H9 (cell line): ENCODE data around the gene SUPT20HL1. TPM values are rescaled to one million over a fixed set of nuclear protein-coding genes. Genes with fewer than 3 reads are reported as not detected.

Experiments used
- DNase-seq: peaks from one replicate; pipeline ENCODE4 v3.0.0-alpha.2; 2017
- H2AFZ ChIP-seq: one replicate; pipeline ENCODE4 v1.6.1; 2013; ENCODE audit warnings: mild to moderate bottlenecking, low read length, control low read depth, moderate library complexity
- H2AK5ac ChIP-seq: 2 replicates; pipeline ENCODE4 v1.6.1; 2013; ENCODE audit warnings: low read length, control low read depth, mixed read lengths; ENCODE audit not compliant: insufficient read length
- H2BK120ac ChIP-seq: one replicate; pipeline ENCODE4 v1.6.1; 2013; ENCODE audit warnings: low read depth, mild to moderate bottlenecking, low read length, control low read depth, inconsistent platforms; ENCODE audit not compliant: poor library complexity, severe bottlenecking
- H2BK12ac ChIP-seq: 2 replicates; pipeline ENCODE4 v1.6.1; 2013; ENCODE audit warnings: low read length, control low read depth, mixed read lengths, low read depth; ENCODE audit not compliant: insufficient read length
- H2BK15ac ChIP-seq: 2 replicates; pipeline ENCODE4 v1.6.1; 2013; ENCODE audit warnings: low read depth, low read length, control low read depth
- H2BK20ac ChIP-seq: one replicate; pipeline ENCODE4 v1.6.1; 2013; ENCODE audit warnings: low read depth, mild to moderate bottlenecking, low read length, control low read depth, inconsistent platforms; ENCODE audit not compliant: poor library complexity, severe bottlenecking
- H2BK5ac ChIP-seq: 2 replicates; pipeline ENCODE4 v1.6.1; 2013; ENCODE audit warnings: low read length, control low read depth, mixed read lengths; ENCODE audit not compliant: insufficient read length
- H3K14ac ChIP-seq: 2 replicates; pipeline ENCODE4 v1.6.1; 2013; ENCODE audit warnings: low read length, control low read depth; ENCODE audit not compliant: insufficient read depth
- H3K18ac ChIP-seq: 2 replicates; pipeline ENCODE4 v1.6.1; 2013; ENCODE audit warnings: low read depth, mild to moderate bottlenecking, mixed read lengths, low read length, control low read depth; ENCODE audit not compliant: insufficient read length
- H3K23ac ChIP-seq: 2 replicates; pipeline ENCODE4 v1.6.1; 2013; ENCODE audit warnings: low read length, control low read depth, mixed read lengths, low read depth; ENCODE audit not compliant: insufficient read length
- H3K23me2 ChIP-seq: 2 replicates; pipeline ENCODE4 v1.6.1; 2013; ENCODE audit warnings: low read depth, mild to moderate bottlenecking, mixed read lengths, low read length, control low read depth; ENCODE audit not compliant: insufficient read length, poor library complexity, severe bottlenecking
- H3K27ac ChIP-seq: 2 replicates; pipeline ENCODE4 v1.5.1; 2013; ENCODE audit warnings: low read length, control low read depth, mixed read lengths, low read depth; ENCODE audit not compliant: insufficient read length
- H3K27me3 ChIP-seq: 2 replicates; pipeline ENCODE4 v1.6.1; 2013; ENCODE audit warnings: low read length, control low read depth, inconsistent platforms; ENCODE audit not compliant: insufficient read depth
- H3K4ac ChIP-seq: 2 replicates; pipeline ENCODE4 v1.6.1; 2013; ENCODE audit warnings: low read depth, mild to moderate bottlenecking, control low read depth, inconsistent platforms, low read length, moderate library complexity
- H3K4me1 ChIP-seq: 2 replicates; pipeline ENCODE4 v1.6.1; 2013; ENCODE audit warnings: low read length, control low read depth, inconsistent platforms; ENCODE audit not compliant: insufficient read depth
- H3K4me2 ChIP-seq: 2 replicates; pipeline ENCODE4 v1.6.1; 2013; ENCODE audit warnings: low read length, control low read depth, mixed read lengths; ENCODE audit not compliant: insufficient read length, insufficient read depth
- H3K56ac ChIP-seq: 2 replicates; pipeline ENCODE4 v1.6.1; 2013; ENCODE audit warnings: low read depth, mild to moderate bottlenecking, mixed read lengths, low read length, control low read depth; ENCODE audit not compliant: insufficient read length
- H3K79me1 ChIP-seq: 2 replicates; pipeline ENCODE4 v1.6.1; 2013; ENCODE audit warnings: low read depth, mild to moderate bottlenecking, moderate library complexity, low read length, control low read depth, inconsistent platforms; ENCODE audit not compliant: insufficient read depth, poor library complexity, severe bottlenecking
- H3K79me2 ChIP-seq: 2 replicates; pipeline ENCODE4 v1.6.1; 2013; ENCODE audit warnings: low read length, control low read depth, inconsistent platforms; ENCODE audit not compliant: insufficient read depth
- H3K9ac ChIP-seq: 2 replicates; pipeline ENCODE4 v1.6.1; 2013; ENCODE audit warnings: low read length, control low read depth, mixed read lengths; ENCODE audit not compliant: insufficient read length; ENCODE audit errors: extremely low read depth
- H3K9me3 ChIP-seq: one replicate; pipeline ENCODE4 v1.6.1; 2013; ENCODE audit warnings: low read depth, low read length, inconsistent platforms; ENCODE audit not compliant: control insufficient read depth
- H3T11ph ChIP-seq: one replicate; pipeline ENCODE4 v1.6.1; 2013; ENCODE audit warnings: mild to moderate bottlenecking, low read length, control low read depth, inconsistent platforms
- H4K20me1 ChIP-seq: one replicate; pipeline ENCODE4 v1.6.1; 2013; ENCODE audit not compliant: control insufficient read depth, insufficient read length, insufficient read depth
- H4K5ac ChIP-seq: 2 replicates; pipeline ENCODE4 v1.6.1; 2013; ENCODE audit warnings: low read depth, mild to moderate bottlenecking, mixed read lengths, low read length, control low read depth; ENCODE audit not compliant: insufficient read length
- H4K8ac ChIP-seq: replicated peaks from 2 replicates; pipeline ENCODE4 v1.6.1; 2013; ENCODE audit warnings: low read length, control low read depth, mixed read lengths, low read depth; ENCODE audit not compliant: insufficient read length
- H4K91ac ChIP-seq: 2 replicates; pipeline ENCODE4 v1.6.1; 2013; ENCODE audit warnings: low read depth, mild to moderate bottlenecking, moderate library complexity, mixed read lengths, low read length, control low read depth; ENCODE audit not compliant: insufficient read length
- H3K27ac Mint-ChIP-seq, 3 experiments: 2 replicates in 2 of 3; 3 replicates in 1 of 3; pipeline ENCODE4 v1.8.0; 2020 to 2021; ENCODE audit warnings: mixed read lengths in 3 of 3, mild to moderate bottlenecking in 1 of 3, moderate library complexity in 1 of 3
- H3K27me3 Mint-ChIP-seq: 2 replicates; pipeline ENCODE4 v1.8.0; 2021; ENCODE audit warnings: low read depth, mild to moderate bottlenecking, moderate library complexity, mixed read lengths
- H3K36me3 Mint-ChIP-seq, 3 experiments: 2 replicates in 2 of 3; 3 replicates in 1 of 3; pipeline ENCODE4 v1.8.0; 2020 to 2021; ENCODE audit warnings: low read depth in 3 of 3, mixed read lengths in 3 of 3; ENCODE audit not compliant: insufficient read depth in 1 of 3
- H3K4me1 Mint-ChIP-seq, 2 experiments: 2 replicates each; pipeline ENCODE4 v1.8.0; 2020; ENCODE audit warnings: mixed read lengths in 2 of 2
- H3K4me3 Mint-ChIP-seq, 2 experiments: 2 replicates in 1 of 2; 3 replicates in 1 of 2; pipeline ENCODE4 v1.8.0; 2020 to 2021; ENCODE audit warnings: mild to moderate bottlenecking in 2 of 2, mixed read lengths in 2 of 2, moderate library complexity in 1 of 2
- H3K9me3 Mint-ChIP-seq, 2 experiments: 2 replicates in 1 of 2; 3 replicates in 1 of 2; pipeline ENCODE4 v1.8.0; 2020; ENCODE audit warnings: mild to moderate bottlenecking in 2 of 2, mixed read lengths in 2 of 2, moderate library complexity in 1 of 2
- CTCF ChIP-seq: fragments of 200-600 bp; sonication (generic); conservative IDR thresholded peaks from 3 replicates; pipeline ENCODE4 v1.8.0; 2021; ENCODE audit warnings: antibody characterized with exemption, mild to moderate bottlenecking
- WGBS: extraction: QIAGEN DNeasy Blood & Tissue Kit; methylation state at CpG from one replicate; pipeline ENCODE4 v1.1.7; 2013; ENCODE audit warnings: missing lambda C conversion rate, low lambda C conversion rate, mixed read lengths; ENCODE audit not compliant: insufficient read length; ENCODE audit errors: extremely low coverage; 5-methylcytosine and 5-hydroxymethylcytosine counted together
- total RNA-seq: library from RNA; stranded (reverse); gene quantifications from 2 replicates; pipeline ENCODE4 v1.2.1, GENCODE V29; 2021

The SUPT20HL1 gene
- total RNA-seq, 1 experiment from 2014 or later = not detected

- Mint-ChIP-seq H3K4me1 (peaks cover 37 to 50% of the 10 kb centered on the region in 2 experiments), H3K36me3 (no peaks in the 10 kb centered on the region), H3K27ac (no peak overlapping the region), H3K9me3 (no peaks in the 10 kb centered on the region), H3K4me3 (no peak overlapping the region), H3K27me3 (0 out of 2 replicates have a peak, but pooled peaks cover 2% of the 10 kb centered on the region)
- no peak overlapping the region for H3K4me2 ChIP-seq
- no peak overlapping the region for H2BK12ac ChIP-seq
- no peaks in the 10 kb centered on the region for H3K79me2 ChIP-seq
- H4K91ac ChIP-seq = no peak overlapping the region
- H2AK5ac ChIP-seq = no peak overlapping the region
- H2BK20ac ChIP-seq = no peak overlapping the region
- no peaks in the 10 kb centered on the region for H3K23me2 ChIP-seq
- H2BK120ac ChIP-seq = no peak overlapping the region
- DNase-seq = peak; percentile 62
- H3K56ac ChIP-seq = no peak overlapping the region
- no peak overlapping the region for H3K27ac ChIP-seq
- no CpG with 5 or more reads among the region's 4 CpGs for WGBS
- no peak overlapping the region for H2AFZ ChIP-seq
- H3K4ac ChIP-seq = no peak overlapping the region
- no peak overlapping the region for H3T11ph ChIP-seq
- no peak overlapping the region for H3K9ac ChIP-seq
- H3K18ac ChIP-seq = no peak overlapping the region
- H3K23ac ChIP-seq = no peak overlapping the region
- H3K27me3 ChIP-seq = no peaks in the 10 kb centered on the region; the same call in 1 of the 2 replicates
- H4K20me1 ChIP-seq = no peaks in the 10 kb centered on the region
- no peak overlapping the region for H3K14ac ChIP-seq
- H4K5ac ChIP-seq = no peak overlapping the region
- no peaks in the 10 kb centered on the region for H3K4me1 ChIP-seq
- H2BK15ac ChIP-seq = no peak overlapping the region
- no peaks in the 10 kb centered on the region for H3K79me1 ChIP-seq
- no peak overlapping the region for H2BK5ac ChIP-seq
- TF ChIP-seq CTCF = peak; percentile 92
- no peak overlapping the region for H4K8ac ChIP-seq
- no peaks in the 10 kb centered on the region for H3K9me3 ChIP-seq
These were observed 35.3 kb downstream of the SUPT20HL1 start for GRCh38 chrX:24395775-24396174.
